IMR-90 (cell line): Measurements from ENCODE around the gene MS4A4E. TPM values are rescaled to one million over a fixed set of nuclear protein-coding genes. Genes with fewer than 3 reads are reported as not detected.

Experiments
- ATAC-seq: fragments of 200-7000 bp; cut with Tn5 transposase; 2 replicates; pipeline ENCODE4 v1.9.1; 2020; ENCODE audit warnings: low read depth, mild to moderate bottlenecking, moderate library complexity
- BruUV-seq: library from RNA; stranded (reverse); fragments of 400-500 nt; replicated peaks from 2 replicates; lab custom pipeline; 2021; lab: Mats Ljungman, UMichigan
- CTCF ChIA-PET: fragments of 300-600 bp; formaldehyde crosslinking; extraction: SDS; loops from one replicate; lab custom pipeline; 2021; ENCODE audit warnings: antibody characterized with exemption; lab: Yijun Ruan, JAX
- POLR2A ChIA-PET: fragments of 300-600 bp; sonication (Branson Sonifier 250); formaldehyde crosslinking; loops from one replicate; lab custom pipeline; 2022; ENCODE audit warnings: antibody characterized with exemption; ENCODE audit not compliant: unreplicated experiment; lab: Charles Lee
- DNase-seq: peaks from one replicate; pipeline ENCODE4 v3.0.0; 2013
- H2AFZ ChIP-seq: replicated peaks from 2 replicates; pipeline ENCODE3; 2013; ENCODE audit warnings: low read length, mild to moderate bottlenecking; ENCODE audit not compliant: poor library complexity
- H2AK5ac ChIP-seq: 2 replicates; pipeline ENCODE4 v1.6.1; 2013; ENCODE audit warnings: low read depth, low read length, inconsistent platforms
- H2AK9ac ChIP-seq: replicated peaks from 2 replicates; pipeline ENCODE3; 2013; ENCODE audit warnings: mild to moderate bottlenecking, low read depth, low read length, moderate library complexity; ENCODE audit not compliant: poor library complexity
- H2BK120ac ChIP-seq: 2 replicates; pipeline ENCODE4 v1.6.1; 2013; ENCODE audit warnings: low read depth, low read length, inconsistent platforms
- H2BK15ac ChIP-seq: 3 replicates; pipeline ENCODE4 v1.6.1; 2013; ENCODE audit warnings: low read depth, low read length, inconsistent platforms
- H2BK20ac ChIP-seq: 2 replicates; pipeline ENCODE4 v1.6.1; 2013; ENCODE audit warnings: low read depth, mild to moderate bottlenecking, inconsistent platforms, low read length, moderate library complexity
- H2BK5ac ChIP-seq: 2 replicates; pipeline ENCODE4 v1.6.1; 2013; ENCODE audit warnings: mild to moderate bottlenecking, low read depth, low read length, inconsistent platforms; ENCODE audit not compliant: poor library complexity, severe bottlenecking
- H3K14ac ChIP-seq: replicated peaks from 2 replicates; pipeline ENCODE4 v1.6.1; 2013; ENCODE audit warnings: low read depth, low read length, inconsistent platforms
- H3K18ac ChIP-seq: 2 replicates; pipeline ENCODE4 v1.6.1; 2013; ENCODE audit warnings: low read depth, low read length, control low read depth
- H3K23ac ChIP-seq: 2 replicates; pipeline ENCODE4 v1.6.1; 2013; ENCODE audit warnings: low read depth, low read length, inconsistent platforms
- H3K27ac ChIP-seq: 2 replicates; pipeline ENCODE4 v1.5.1; 2013; ENCODE audit warnings: mild to moderate bottlenecking, control low read depth, low read length; ENCODE audit not compliant: insufficient read depth
- H3K27me3 ChIP-seq: 2 replicates; pipeline ENCODE4 v1.6.1; 2013; ENCODE audit warnings: low read length; ENCODE audit not compliant: control insufficient read depth, insufficient read depth
- H3K36me3 ChIP-seq: 2 replicates; pipeline ENCODE4 v1.6.1; 2013; ENCODE audit warnings: low read length, mixed read lengths; ENCODE audit not compliant: control insufficient read depth, insufficient read depth
- H3K4ac ChIP-seq: 2 replicates; pipeline ENCODE4 v1.6.1; 2013; ENCODE audit warnings: low read depth, low read length, inconsistent platforms
- H3K4me1 ChIP-seq: 2 replicates; pipeline ENCODE4 v1.6.1; 2013; ENCODE audit warnings: low read length, mixed read lengths; ENCODE audit not compliant: control insufficient read depth, insufficient read depth
- H3K4me2 ChIP-seq: 2 replicates; pipeline ENCODE4 v1.6.1; 2013; ENCODE audit warnings: low read depth, mild to moderate bottlenecking, control low read depth, low read length, moderate library complexity
- H3K4me3 ChIP-seq: 2 replicates; pipeline ENCODE4 v1.5.1; 2013; ENCODE audit warnings: low read depth, mild to moderate bottlenecking, control low read depth, low read length, moderate library complexity; ENCODE audit not compliant: insufficient read depth
- H3K56ac ChIP-seq: 2 replicates; pipeline ENCODE4 v1.6.1; 2013; ENCODE audit warnings: low read length, inconsistent platforms; ENCODE audit not compliant: insufficient read depth; ENCODE audit errors: extremely low read depth
- H3K79me1 ChIP-seq, 2 experiments: 2 replicates each; pipeline ENCODE4 v1.6.1; 2013; ENCODE audit warnings: low read length in 2 of 2, inconsistent platforms in 1 of 2, low read depth in 1 of 2
- H3K9ac ChIP-seq: 2 replicates; pipeline ENCODE4 v1.6.1; 2013; ENCODE audit warnings: low read depth, low read length, control low read depth
- H3K9me1 ChIP-seq: 2 replicates; pipeline ENCODE4 v1.6.1; 2013; ENCODE audit warnings: low read length, inconsistent platforms; ENCODE audit not compliant: insufficient read depth
- H3K9me3 ChIP-seq: 2 replicates; pipeline ENCODE4 v1.6.1; 2013; ENCODE audit warnings: low read length; ENCODE audit not compliant: control insufficient read depth, insufficient read depth
- H4K20me1 ChIP-seq: 2 replicates; pipeline ENCODE4 v1.6.1; 2013; ENCODE audit warnings: low read length, inconsistent platforms; ENCODE audit not compliant: insufficient read depth
- H4K5ac ChIP-seq: 2 replicates; pipeline ENCODE4 v1.6.1; 2013; ENCODE audit warnings: mild to moderate bottlenecking, low read depth, low read length, control low read depth
- H4K8ac ChIP-seq, 2 experiments: 2 replicates each; pipeline ENCODE4 v1.6.1; 2013; ENCODE audit warnings: low read depth in 2 of 2, low read length in 2 of 2, control low read depth in 1 of 2, inconsistent platforms in 1 of 2
- H4K91ac ChIP-seq: 2 replicates; pipeline ENCODE4 v1.6.1; 2013; ENCODE audit warnings: low read depth, low read length, inconsistent platforms; ENCODE audit not compliant: insufficient read depth
- CHD1 ChIP-seq: IDR thresholded peaks from 2 replicates; pipeline ENCODE4 v1.6.1; 2012; ENCODE audit warnings: low read depth, low read length, improper control_type of control experiment
- NFE2L2 ChIP-seq: fragments of 150-350 bp; IDR thresholded peaks from 2 replicates; pipeline ENCODE4 v1.6.1; 2016; ENCODE audit warnings: low read depth, mild to moderate bottlenecking, low read length
- RFX5 ChIP-seq: IDR thresholded peaks from 2 replicates; pipeline ENCODE4 v1.8.0; 2012; ENCODE audit warnings: low read depth, mild to moderate bottlenecking, low read length, moderate library complexity
- WGBS, 2 experiments: methylation state at CpG; one replicate each; pipeline versions ENCODE4 v1.1.5 to v1.1.7; 2013; ENCODE audit warnings: missing lambda C conversion rate in 2 of 2; ENCODE audit not compliant: insufficient read length in 1 of 2; ENCODE audit errors: extremely low coverage in 2 of 2; 5-methylcytosine and 5-hydroxymethylcytosine counted together
- dilution Hi-C: fragments of 300-500 bp; cut with HindIII; formaldehyde crosslinking; loops from one replicate; pipeline ENCODE4 v1.14.3; 2018; ENCODE audit warnings: low sequenced_read_pairs; ENCODE audit not compliant: unreplicated experiment
- in situ Hi-C: fragments of 300-500 bp; cut with MboI; formaldehyde crosslinking; loops from 3 replicates; pipeline ENCODE4 v1.14.3; 2019; ENCODE audit warnings: low sequenced_read_pairs, inconsistent platforms, mixed read lengths
- intact Hi-C: fragments of 100-400 bp; cut with micrococcal nuclease; formaldehyde crosslinking; loops from 2 replicates; pipeline ENCODE4 v1.10.0; 2022
- polyA plus RNA-seq, 3 experiments: library from polyadenylated mRNA; depleted of rRNA; stranded (reverse); fragments of >200 nt; gene quantifications; 2 replicates each; pipeline ENCODE4 v1.2.3, GENCODE V29; 2012; ENCODE audit warnings: low replicate concordance in 1 of 3
- total RNA-seq: library from RNA; depleted of rRNA; stranded (reverse); fragments of >200 nt; gene quantifications from 2 replicates; pipeline ENCODE4 v1.2.3, GENCODE V29; 2012
- TF ChIP-seq, protein P1 (sequence below): conservative IDR thresholded peaks from 2 replicates; pipeline ENCODE4 v1.5.1; 2012; ENCODE audit warnings: mild to moderate bottlenecking, low read depth, low read length, improper control_type of control experiment

Gene MS4A4E
- total and polyA plus RNA-seq, 2 of the 4 experiments (the other 2 are of a cell fraction), result not detected

- Histone ChIP-seq H3K36me3 (no peaks in the 10 kb centered on the region), H4K8ac (no peak overlapping the region), H3K4me3 (no peak overlapping the region), H3K79me1 (no peaks in the 10 kb centered on the region), H3K4me1 (no peaks in the 10 kb centered on the region), H3K14ac (no peak overlapping the region), H3K4ac (no peak overlapping the region), H2BK120ac (no peak overlapping the region), H2AFZ (no peak overlapping the region), H3K27me3 (no peaks in the 10 kb centered on the region), H3K9me1 (no peaks in the 10 kb centered on the region), H3K23ac (no peak overlapping the region), H2BK15ac (no peak overlapping the region), H2AK9ac (no peak overlapping the region), H3K27ac (no peak overlapping the region), H2BK20ac (no peak overlapping the region), H3K18ac (no peak overlapping the region), H2AK5ac (no peak overlapping the region), H4K20me1 (no peaks in the 10 kb centered on the region), H4K91ac (no peak overlapping the region), H2BK5ac (no peak overlapping the region), H3K56ac (no peak overlapping the region), H3K4me2 (no peak overlapping the region), H3K9ac (no peak overlapping the region), H3K9me3 (peaks cover 8% of the 10 kb centered on the region; the same call in 1 of the 2 replicates), H4K5ac (no peak overlapping the region)
- in situ Hi-C loops (no loop called here), dilution Hi-C loops (no loop called here), intact Hi-C loops (no loop called here)
- no TSS peak for BruUV-seq
- CTCF ChIA-PET, result no interaction called here
- WGBS, 2 experiments, result 67% methylated on average over 1 of the region's 1 CpG; no CpG with 5 or more reads in 1 of the 2 experiments
- POLR2A ChIA-PET, result no interaction called here
- ATAC-seq, result no peak
- DNase-seq, result no peak
- TF ChIP-seq RFX5 (no peak), NFE2L2 (no peak), CHD1 (no peak)
- TF ChIP-seq, protein P1, sequence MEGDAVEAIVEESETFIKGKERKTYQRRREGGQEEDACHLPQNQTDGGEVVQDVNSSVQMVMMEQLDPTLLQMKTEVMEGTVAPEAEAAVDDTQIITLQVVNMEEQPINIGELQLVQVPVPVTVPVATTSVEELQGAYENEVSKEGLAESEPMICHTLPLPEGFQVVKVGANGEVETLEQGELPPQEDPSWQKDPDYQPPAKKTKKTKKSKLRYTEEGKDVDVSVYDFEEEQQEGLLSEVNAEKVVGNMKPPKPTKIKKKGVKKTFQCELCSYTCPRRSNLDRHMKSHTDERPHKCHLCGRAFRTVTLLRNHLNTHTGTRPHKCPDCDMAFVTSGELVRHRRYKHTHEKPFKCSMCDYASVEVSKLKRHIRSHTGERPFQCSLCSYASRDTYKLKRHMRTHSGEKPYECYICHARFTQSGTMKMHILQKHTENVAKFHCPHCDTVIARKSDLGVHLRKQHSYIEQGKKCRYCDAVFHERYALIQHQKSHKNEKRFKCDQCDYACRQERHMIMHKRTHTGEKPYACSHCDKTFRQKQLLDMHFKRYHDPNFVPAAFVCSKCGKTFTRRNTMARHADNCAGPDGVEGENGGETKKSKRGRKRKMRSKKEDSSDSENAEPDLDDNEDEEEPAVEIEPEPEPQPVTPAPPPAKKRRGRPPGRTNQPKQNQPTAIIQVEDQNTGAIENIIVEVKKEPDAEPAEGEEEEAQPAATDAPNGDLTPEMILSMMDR, result no peak
Measured at GRCh38 chr11:60170566-60170965, 72.4 kb downstream of the MS4A4E start.
